Coronary artery (tissue), 2 donors: ENCODE measurements around the gene PSMD3.

ENCODE experiments used
- DNase-seq: peaks from one replicate; pipeline ENCODE4 v3.0.0-alpha.2; 2017; ENCODE audit warnings: low spot score
- H3K27ac ChIP-seq, 2 donors: fragments of 200-600 bp; sonication (generic); one replicate each; pipeline ENCODE4 v1.5.1; 2016 to 2019
- H3K4me3 ChIP-seq: fragments of 200-600 bp; sonication (generic); 2 replicates; pipeline ENCODE4 v1.5.1; 2016; ENCODE audit warnings: mild to moderate bottlenecking, moderate library complexity
- TF ChIP-seq, protein P1 (sequence below): fragments of 200-600 bp; sonication (generic); IDR thresholded peaks from one replicate; pipeline ENCODE4 v1.5.1; 2019; ENCODE audit warnings: antibody characterized with exemption

Gene PSMD3

DNA sequence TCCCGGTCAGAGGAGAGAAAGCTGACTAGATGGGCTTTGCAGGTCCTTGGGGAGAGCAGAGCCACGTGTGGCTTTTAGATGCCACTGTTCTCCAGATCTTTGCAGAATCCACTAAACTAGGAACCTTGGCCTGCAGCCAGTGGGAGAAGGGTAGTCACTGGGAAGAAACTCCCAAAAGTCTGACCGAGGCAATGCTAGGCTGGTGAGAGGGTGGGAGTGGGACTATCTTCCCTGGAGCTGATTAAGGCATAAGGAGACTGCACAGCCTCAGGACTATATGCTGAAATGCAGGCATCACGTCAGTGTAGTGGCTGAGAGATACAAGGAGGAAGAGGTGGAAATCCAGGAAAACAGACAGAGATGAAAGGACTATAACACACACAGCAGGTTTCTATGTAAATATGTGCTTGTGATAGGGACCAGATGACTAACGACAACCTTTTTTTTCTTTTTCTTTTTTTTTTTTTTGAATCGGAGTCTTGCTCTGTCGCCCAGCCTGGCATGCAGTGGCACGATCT is 20.0 kb upstream of the PSMD3 start:
- H3K27ac ChIP-seq = no peak overlapping the region
- H3K4me3 ChIP-seq = no peak overlapping the region
- DNase-seq = no peak
- TF ChIP-seq, protein P1, sequence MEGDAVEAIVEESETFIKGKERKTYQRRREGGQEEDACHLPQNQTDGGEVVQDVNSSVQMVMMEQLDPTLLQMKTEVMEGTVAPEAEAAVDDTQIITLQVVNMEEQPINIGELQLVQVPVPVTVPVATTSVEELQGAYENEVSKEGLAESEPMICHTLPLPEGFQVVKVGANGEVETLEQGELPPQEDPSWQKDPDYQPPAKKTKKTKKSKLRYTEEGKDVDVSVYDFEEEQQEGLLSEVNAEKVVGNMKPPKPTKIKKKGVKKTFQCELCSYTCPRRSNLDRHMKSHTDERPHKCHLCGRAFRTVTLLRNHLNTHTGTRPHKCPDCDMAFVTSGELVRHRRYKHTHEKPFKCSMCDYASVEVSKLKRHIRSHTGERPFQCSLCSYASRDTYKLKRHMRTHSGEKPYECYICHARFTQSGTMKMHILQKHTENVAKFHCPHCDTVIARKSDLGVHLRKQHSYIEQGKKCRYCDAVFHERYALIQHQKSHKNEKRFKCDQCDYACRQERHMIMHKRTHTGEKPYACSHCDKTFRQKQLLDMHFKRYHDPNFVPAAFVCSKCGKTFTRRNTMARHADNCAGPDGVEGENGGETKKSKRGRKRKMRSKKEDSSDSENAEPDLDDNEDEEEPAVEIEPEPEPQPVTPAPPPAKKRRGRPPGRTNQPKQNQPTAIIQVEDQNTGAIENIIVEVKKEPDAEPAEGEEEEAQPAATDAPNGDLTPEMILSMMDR = no peak

DNA sequence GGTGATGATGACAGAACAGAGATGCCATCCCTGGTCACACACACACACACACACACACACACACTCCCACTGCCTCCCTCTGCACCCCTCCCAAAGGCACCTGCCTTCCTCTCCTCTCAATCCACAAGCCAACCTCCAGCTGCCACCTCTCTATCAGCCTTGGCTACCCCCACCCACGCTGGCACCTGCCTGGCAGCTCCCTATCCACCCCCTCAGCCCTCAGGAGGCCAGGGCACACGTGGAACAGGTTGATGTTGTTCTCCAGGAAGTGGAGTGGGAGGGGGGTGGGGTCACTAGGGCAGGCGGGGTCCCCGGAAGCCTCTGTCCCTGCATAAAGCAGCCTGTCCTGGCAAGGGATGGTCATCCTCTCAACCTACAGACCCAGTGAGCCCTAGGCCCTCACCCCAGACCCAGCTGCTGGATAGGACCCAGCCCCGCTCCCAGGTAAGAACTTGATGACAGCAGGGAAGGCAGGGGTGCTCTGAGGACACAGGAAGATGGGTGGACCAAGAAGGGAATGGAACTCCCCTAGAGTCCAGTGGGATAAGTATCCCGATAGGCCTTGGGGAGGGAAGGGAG is 17.9 kb upstream of the PSMD3 start, which contains the start of gene GSDMA:
Gene GSDMA (plus strand): TSS at position 363 of the 579 bp plus-strand sequence. CDS start 2,684 bp downstream, outside the sequence.
- TF ChIP-seq, protein P1 = no peak
- no peak within 1 kb of the TSS for H3K4me3 ChIP-seq
- no peak within 1 kb of the TSS for H3K27ac ChIP-seq
- DNase-seq = no peak

DNA sequence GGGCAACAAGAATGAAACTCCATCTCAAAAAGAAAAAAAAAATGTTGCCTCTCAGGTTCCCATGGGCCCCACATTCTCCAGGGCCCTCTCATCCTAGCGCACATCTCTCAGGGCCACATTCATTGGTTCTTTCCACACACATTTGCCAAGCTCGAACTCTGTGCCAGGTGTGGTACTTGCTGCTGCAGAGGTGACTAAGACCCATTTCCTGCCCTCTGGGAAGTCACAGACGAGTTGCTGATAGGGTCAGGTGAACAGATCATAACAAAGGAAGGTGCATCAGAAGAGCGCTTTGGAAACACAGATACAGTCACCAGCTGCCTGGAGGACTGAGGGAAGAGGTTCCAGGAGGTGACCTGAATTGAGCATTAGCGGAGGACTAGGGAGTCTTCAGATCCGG is 16.8 kb upstream of the PSMD3 start:
- TF ChIP-seq, protein P1 = no peak
- Histone ChIP-seq H3K27ac (no peak overlapping the region), H3K4me3 (no peak overlapping the region)
- no peak for DNase-seq

DNA sequence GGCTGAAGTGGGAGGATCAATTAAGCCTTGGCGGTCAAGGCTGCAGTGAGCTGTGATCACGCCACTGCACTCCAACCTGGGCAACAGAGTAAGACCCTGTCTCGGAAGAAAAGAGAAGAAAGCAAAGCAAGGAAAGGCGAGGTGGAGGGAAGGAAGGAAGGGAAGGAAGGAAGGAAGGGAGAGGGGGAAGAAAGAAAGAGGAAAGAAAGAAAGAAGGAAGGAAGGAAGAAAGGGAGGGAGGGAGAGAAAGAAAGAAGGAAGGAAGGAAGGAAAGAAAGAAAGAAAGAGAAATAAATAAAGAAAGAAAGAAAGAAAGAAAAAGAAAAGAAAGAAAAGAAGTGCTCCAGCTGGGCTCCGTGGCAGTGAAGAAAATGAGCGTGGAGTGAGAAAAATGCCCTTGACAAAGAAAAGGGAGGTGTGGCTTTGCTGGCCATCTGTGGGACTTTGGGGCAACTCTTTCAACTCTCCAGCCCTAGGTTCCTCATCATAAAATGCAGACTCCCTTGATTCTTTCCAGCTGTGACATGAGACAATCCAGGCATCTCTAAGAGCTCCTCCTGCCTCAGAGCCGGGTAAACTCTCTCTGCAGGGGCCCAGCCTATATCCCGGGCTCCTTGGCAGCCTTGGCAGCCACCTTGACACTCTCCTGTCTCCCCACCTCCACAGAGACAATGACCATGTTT is 15.4 kb upstream of the PSMD3 start:
- no peak overlapping the region for H3K27ac ChIP-seq
- TF ChIP-seq, protein P1 = no peak
- DNase-seq = no peak

DNA sequence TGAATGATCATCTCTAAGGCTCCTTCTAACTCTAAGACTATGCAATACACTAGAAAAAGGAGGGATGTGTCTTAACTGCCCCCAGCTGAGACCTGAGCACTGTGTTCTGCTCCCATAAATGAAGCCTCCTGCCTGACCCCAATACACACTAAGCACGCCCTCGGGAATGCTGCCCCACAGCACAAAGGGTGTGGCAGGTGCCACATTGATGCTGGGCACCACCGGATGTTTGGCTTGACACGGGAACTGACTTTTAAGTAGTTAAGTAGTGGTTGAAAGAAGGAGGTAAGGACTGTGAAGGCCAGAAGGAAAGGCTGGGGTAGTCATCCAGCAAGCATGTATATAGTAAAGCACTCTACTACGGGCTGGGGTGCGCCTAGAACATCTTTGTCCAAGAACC is 13.8 kb upstream of the PSMD3 start:
- H3K27ac ChIP-seq = peak overlapping the region in 1 of 2 donors; percentile 61
- no peak for DNase-seq
- TF ChIP-seq, protein P1 = no peak
- no peak overlapping the region for H3K4me3 ChIP-seq

More for the DNA sequence above, 15.4 kb upstream of the PSMD3 start:
- H3K4me3 ChIP-seq = no peak overlapping the region

DNA sequence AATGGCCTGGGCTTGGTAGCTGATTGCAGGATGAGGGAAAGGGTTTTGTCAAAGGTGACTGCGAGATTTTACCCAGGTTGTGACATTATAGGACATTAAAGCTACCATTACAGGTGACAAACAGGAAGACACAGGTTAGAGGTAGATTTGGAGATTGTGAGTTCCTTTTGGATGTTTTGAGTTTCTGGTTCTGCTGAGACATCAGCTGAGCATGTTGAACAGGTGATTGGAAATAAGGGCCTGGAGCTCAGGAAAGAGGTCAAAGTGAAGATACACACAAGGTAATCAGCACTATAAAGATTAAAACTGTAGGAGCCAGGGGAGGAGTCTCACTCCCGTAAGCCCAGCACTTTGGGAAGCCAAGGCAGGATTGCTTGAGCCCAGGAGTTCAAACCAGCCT is 11.8 kb upstream of the PSMD3 start:
- Histone ChIP-seq H3K4me3 (no peak overlapping the region), H3K27ac (peak overlapping the region in 1 of 2 donors; percentile 70)
- DNase-seq = no peak
- TF ChIP-seq, protein P1 = no peak

DNA sequence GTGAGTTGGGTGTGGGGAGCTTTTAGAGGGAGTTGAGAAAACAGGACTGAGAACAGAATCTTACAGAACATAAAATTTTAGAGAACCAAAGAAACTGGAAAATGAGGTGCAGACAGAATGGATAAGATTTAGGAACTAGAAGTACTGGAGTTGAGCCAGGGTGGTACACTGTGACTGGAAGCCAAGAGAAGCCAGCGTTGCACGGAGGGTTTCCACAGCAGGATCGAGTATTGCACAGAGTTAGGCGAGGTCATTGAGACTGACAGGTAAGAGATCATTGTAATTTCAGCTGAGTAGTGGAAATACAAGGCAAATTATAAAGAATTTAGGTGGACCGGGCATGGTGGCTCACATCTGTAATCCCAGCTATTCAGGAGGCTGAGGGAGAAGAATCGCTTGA is 11.2 kb upstream of the PSMD3 start:
- no peak for DNase-seq
- TF ChIP-seq, protein P1 = no peak
- no peak overlapping the region for H3K27ac ChIP-seq
- no peak overlapping the region for H3K4me3 ChIP-seq
